ENCODE data around the gene AFM.

GRCh38 chr4:73438582-73439215 lies 42.8 kb upstream of the AFM start:
- no peak for TF ChIP-seq POLR2A (IDR thresholded peaks at IDR 0.05)
- TF ChIP-seq POLR2AphosphoS5 (IDR thresholded peaks at IDR 0.05): no peak
- no peak for TF ChIP-seq CTCF (IDR thresholded peaks at IDR 0.05)
- TF ChIP-seq EP300 (IDR thresholded peaks at IDR 0.05): no peak

All from sigmoid colon (tissue), 4 donors.